ENCODE data around the gene CDK14. TPM values are rescaled to one million over a fixed set of nuclear protein-coding genes. Genes with fewer than 3 reads are reported as not detected.

The CDK14 gene
- total and polyA plus RNA-seq, 4 donors = 4.2 to 12.4 (median 7.4) TPM

- Histone ChIP-seq H3K9me3 (ENCODE audit: control insufficient read depth in 4 of 4, low read length in 3 of 4) (peaks cover 0 to 2% (median 0%) of the 10 kb centered on the region in 4 donors), H3K4me1 (ENCODE audit: control insufficient read depth in 4 of 4, insufficient read depth in 4 of 4, low read length in 3 of 4) (no peaks in the 10 kb centered on the region), H3K36me3 (ENCODE audit: control insufficient read depth in 4 of 4, insufficient read depth in 3 of 4, low read depth in 1 of 4, low read length in 3 of 4) (peaks cover 0 to 2% (median 0%) of the 10 kb centered on the region in 4 donors), H3K27ac (ENCODE audit: low read depth in 1 of 2, low read length in 2 of 2) (no peak overlapping the region), H3K27me3 (ENCODE audit: control insufficient read depth in 4 of 4, insufficient read depth in 4 of 4, low read length in 3 of 4) (no peaks in the 10 kb centered on the region), H3K9ac (ENCODE audit: low read depth in 1 of 2, low read length in 2 of 2) (no peak overlapping the region), H3K4me3 (ENCODE audit: low read depth in 1 of 3, low read length in 3 of 3) (no peak overlapping the region)
- 91% methylated on average over 4 of the region's 4 CpGs for WGBS
- DNase-seq (ENCODE audit: low spot score) = no peak
- TF ChIP-seq FOXA2 (IDR thresholded peaks at IDR 0.05) (no peak), NR2F2 (IDR thresholded peaks at IDR 0.05) (no peak), HNF4A (conservative IDR thresholded peaks at IDR 0.05) (no peak), CTCF (IDR thresholded peaks at IDR 0.05; ENCODE audit: low read depth, low read length, missing input control) (no peak), YY1 (IDR thresholded peaks at IDR 0.05) (no peak), FOXA1 (IDR thresholded peaks at IDR 0.05) (no peak), MAX (IDR thresholded peaks at IDR 0.05) (no peak), REST (IDR thresholded peaks at IDR 0.05) (no peak), RAD21 (IDR thresholded peaks at IDR 0.05) (no peak)
These were observed 246.3 kb downstream of the CDK14 start for GRCh38 chr7:90842430-90842788.

- Histone ChIP-seq H3K27me3 (ENCODE audit: control insufficient read depth in 4 of 4, insufficient read depth in 4 of 4, low read length in 3 of 4) (no peaks in the 10 kb centered on the region), H3K9me3 (ENCODE audit: control insufficient read depth in 4 of 4, low read length in 3 of 4) (peaks cover 0 to 2% (median 0%) of the 10 kb centered on the region in 4 donors), H3K9ac (ENCODE audit: low read depth in 1 of 2, low read length in 2 of 2) (no peak overlapping the region), H3K36me3 (ENCODE audit: control insufficient read depth in 4 of 4, insufficient read depth in 3 of 4, low read depth in 1 of 4, low read length in 3 of 4) (peaks cover 0 to 2% (median 0%) of the 10 kb centered on the region in 4 donors), H3K4me1 (ENCODE audit: control insufficient read depth in 4 of 4, insufficient read depth in 4 of 4, low read length in 3 of 4) (peaks cover 0 to 2% (median 0%) of the 10 kb centered on the region in 4 donors), H3K27ac (ENCODE audit: low read depth in 1 of 2, low read length in 2 of 2) (no peak overlapping the region), H3K4me3 (ENCODE audit: low read depth in 1 of 3, low read length in 3 of 3) (no peak overlapping the region)
- no peak for DNase-seq (ENCODE audit: low spot score)
- TF ChIP-seq ATF3 (IDR thresholded peaks at IDR 0.05) = no peak
- no peak for TF ChIP-seq EGR1 (IDR thresholded peaks at IDR 0.05; ENCODE audit: low read depth in 2 of 2)
- no peak for TF ChIP-seq NR2F2 (IDR thresholded peaks at IDR 0.05)
- no peak for TF ChIP-seq ZBTB33 (IDR thresholded peaks at IDR 0.05)
These were observed 247.4 kb downstream of the CDK14 start for GRCh38 chr7:90843472-90843871.
